Choroid plexus epithelial cell (primary cell): ENCODE data around the gene CWC22.

ENCODE experiments used
- DNase-seq: peaks from one replicate; pipeline ENCODE4 v3.0.0-alpha.2; 2010; ENCODE audit warnings: low read depth
- H3K4me3 ChIP-seq: 2 replicates; pipeline ENCODE4 v1.5.1; 2011; ENCODE audit warnings: low read depth, mild to moderate bottlenecking, control low read depth, low read length, moderate library complexity
- TF ChIP-seq, protein P1 (sequence below): conservative IDR thresholded peaks from 2 replicates; pipeline ENCODE4 v1.5.1; 2011; ENCODE audit warnings: low read depth, mild to moderate bottlenecking, control low read depth, inconsistent platforms, low read length, moderate library complexity

Gene CWC22

DNA sequence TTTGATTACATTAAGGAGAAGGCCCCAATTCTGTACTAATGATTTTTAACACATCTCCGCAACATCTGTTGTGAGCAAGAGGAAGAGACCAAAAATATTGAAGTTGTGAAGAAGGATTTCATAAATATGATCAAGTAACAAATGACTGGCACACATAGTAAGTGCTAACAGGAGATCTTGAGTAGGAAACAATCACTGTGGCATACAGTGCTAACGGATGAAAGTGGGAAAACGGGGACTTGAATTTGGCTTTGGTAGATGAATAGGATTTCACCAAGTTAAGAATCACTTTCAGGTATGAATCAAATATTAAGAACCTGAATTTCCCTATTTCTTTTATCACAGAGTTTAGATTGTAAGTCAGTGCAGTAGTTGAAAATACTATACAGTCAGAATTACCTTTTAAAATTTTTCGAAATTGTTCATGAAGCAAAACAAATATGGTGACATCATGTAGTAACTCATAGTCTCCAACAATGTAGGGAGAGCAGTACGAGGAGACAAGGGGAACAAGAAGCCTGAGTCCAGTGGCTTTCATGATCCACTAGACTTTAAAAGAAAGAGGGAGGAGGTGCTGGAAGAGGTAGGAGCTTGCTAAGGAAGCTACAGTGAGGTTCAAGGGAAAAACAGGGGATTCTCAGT, 16.3 kb downstream of the CWC22 start:
- DNase-seq, result no peak
- no peak overlapping the region for H3K4me3 ChIP-seq
- TF ChIP-seq, protein P1, sequence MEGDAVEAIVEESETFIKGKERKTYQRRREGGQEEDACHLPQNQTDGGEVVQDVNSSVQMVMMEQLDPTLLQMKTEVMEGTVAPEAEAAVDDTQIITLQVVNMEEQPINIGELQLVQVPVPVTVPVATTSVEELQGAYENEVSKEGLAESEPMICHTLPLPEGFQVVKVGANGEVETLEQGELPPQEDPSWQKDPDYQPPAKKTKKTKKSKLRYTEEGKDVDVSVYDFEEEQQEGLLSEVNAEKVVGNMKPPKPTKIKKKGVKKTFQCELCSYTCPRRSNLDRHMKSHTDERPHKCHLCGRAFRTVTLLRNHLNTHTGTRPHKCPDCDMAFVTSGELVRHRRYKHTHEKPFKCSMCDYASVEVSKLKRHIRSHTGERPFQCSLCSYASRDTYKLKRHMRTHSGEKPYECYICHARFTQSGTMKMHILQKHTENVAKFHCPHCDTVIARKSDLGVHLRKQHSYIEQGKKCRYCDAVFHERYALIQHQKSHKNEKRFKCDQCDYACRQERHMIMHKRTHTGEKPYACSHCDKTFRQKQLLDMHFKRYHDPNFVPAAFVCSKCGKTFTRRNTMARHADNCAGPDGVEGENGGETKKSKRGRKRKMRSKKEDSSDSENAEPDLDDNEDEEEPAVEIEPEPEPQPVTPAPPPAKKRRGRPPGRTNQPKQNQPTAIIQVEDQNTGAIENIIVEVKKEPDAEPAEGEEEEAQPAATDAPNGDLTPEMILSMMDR, result no peak

DNA sequence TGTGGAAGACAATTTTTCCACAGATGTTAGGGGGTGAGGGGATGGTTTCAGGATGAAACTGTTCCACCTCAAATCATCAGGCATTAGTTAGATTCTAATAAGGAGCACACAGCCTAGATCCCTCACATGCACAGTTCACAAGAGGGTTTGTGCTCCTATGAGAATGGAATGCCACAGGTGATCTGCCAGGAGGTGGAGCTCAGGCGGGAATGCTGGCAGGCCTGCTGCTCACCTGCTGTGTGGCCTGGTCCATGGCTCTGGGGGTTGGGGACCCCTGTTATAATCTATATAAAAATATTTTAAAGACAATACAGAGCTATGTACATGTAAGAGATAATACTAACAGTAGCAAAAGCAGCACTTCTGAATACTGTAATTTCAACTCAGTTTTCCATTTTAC, 19.2 kb downstream of the CWC22 start:
- H3K4me3 ChIP-seq, result no peak overlapping the region
- DNase-seq, result no peak
- TF ChIP-seq, protein P1, result no peak

GRCh38 chr2:179985163-179985820, 21.8 kb downstream of the CWC22 start:
- H3K4me3 ChIP-seq, result no peak overlapping the region
- DNase-seq, result no peak
- TF ChIP-seq, protein P1, result no peak

DNA sequence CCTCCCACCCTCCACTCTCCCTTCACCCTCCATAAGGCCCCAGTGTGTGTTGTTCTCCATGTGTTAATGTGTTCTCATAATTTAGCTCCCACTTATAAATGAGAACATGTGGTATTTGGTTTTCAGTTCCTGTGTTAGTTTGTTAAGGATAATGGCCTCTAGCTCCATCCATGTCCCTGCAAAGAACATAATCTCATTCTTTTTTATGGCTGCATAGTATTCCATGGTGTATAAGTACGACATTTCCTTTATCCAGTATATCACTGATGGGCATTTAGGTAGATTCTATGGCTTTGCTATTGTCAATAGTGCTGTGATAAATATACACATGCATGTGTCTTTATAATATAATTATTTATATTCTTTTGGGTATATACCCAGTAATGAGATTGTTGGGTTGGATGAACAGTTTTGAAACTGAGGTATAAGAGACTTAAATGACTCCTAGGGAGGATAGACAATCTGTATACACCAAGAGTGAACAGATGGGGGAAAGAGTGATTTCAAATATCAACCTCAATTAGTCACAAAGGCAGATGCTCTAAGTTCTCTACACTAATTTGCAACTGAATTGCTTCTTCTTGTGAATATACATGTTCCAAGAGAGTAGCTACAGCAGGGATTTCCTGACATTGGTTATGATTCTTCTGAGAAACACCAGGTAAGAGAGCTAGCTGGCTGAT, 23.7 kb downstream of the CWC22 start:
- no peak overlapping the region for H3K4me3 ChIP-seq
- DNase-seq, result no peak
- TF ChIP-seq, protein P1, result no peak

DNA sequence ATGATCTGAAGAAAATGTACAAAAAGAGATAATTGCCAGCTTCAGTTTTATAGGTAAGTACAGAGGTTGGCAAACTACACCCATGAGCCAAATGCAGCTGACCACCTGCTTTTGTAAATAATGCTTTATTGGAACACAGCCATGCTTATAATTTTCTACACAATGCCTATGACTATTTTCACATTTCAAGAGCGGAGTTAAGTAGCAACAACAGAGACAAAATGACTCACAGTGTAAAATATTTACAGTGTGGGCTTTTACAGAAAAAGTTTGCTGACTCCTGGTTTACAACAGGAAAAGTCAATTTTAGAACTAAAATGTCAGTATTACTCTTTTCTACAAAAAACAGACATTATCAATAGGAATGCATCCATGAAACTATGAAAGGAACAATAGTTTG, 26.0 kb downstream of the CWC22 start:
- peak; percentile 66 for DNase-seq
- H3K4me3 ChIP-seq, result no peak overlapping the region
- TF ChIP-seq, protein P1, result no peak

DNA sequence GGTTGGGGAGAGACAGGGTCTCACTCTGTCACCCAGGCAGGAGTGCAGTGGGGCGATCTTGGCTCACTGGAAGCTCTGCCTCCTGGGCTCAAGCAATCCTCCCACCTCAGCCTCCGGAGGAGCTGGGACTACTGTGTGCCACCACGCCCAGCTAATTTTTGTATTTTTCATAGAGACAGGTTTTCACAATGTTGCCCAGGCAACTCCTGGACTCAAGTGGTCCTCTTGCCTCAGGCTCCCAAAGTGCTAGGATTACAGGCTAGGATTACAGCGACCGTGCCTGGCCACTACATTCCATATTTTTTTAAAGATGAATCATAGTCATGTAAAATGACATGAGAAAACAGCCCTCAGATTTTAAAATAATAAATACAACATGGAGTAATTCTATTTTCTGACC, 32.3 kb downstream of the CWC22 start:
- H3K4me3 ChIP-seq, result no peak overlapping the region
- DNase-seq, result peak; percentile 40
- TF ChIP-seq, protein P1, result no peak
